Adrenal gland (tissue), 5 donors: ENCODE results near the gene MRPS11.

Experiments
- CTCF ChIP-seq, 6 experiments: fragments of 450-650 bp in 4 of 6; fragments of 200-600 bp in 2 of 6; sonication (generic) in 1 of 6; IDR thresholded peaks; 1 replicate in 5 of 6; 2 replicates in 1 of 6; pipeline versions ENCODE4 v1.5.1 to v1.8.0; 2016 to 2021; ENCODE audit warnings: antibody characterized with exemption in 6 of 6, mild to moderate bottlenecking in 2 of 6, moderate library complexity in 1 of 6
- POLR2A ChIP-seq, 2 donors: fragments of 450-650 bp; IDR thresholded peaks; one replicate each; pipeline ENCODE4 v1.6.1; 2017; ENCODE audit warnings: antibody characterized with exemption in 2 of 2, mild to moderate bottlenecking in 2 of 2, moderate library complexity in 1 of 2
- donor health status: DM: no; HTN: no; CAD: no.

- TF ChIP-seq CTCF (IDR thresholded peaks at IDR 0.05) (no peak), POLR2A (IDR thresholded peaks at IDR 0.05) (no peak)
These were observed 13.9 kb upstream of the MRPS11 start for GRCh38 chr15:88453651-88454050.
